Adrenal gland (tissue), 12 donors: Measurements from ENCODE around the gene PRDM16. TPM values are rescaled to one million over a fixed set of nuclear protein-coding genes. Genes with fewer than 3 reads are reported as not detected.

Experiments
- DNase-seq, 7 donors: peaks; one replicate each; pipeline ENCODE4 v3.0.0-alpha.2; 2019 to 2020
- H3K27ac ChIP-seq, 5 donors: fragments of 200-600 bp; sonication (generic) in 4 of 5; 1 replicate in 3 of 5; 2 replicates in 2 of 5; pipeline versions ENCODE4 v1.5.1 to v1.8.0; 2016 to 2020; ENCODE audit warnings: mild to moderate bottlenecking in 1 of 5
- H3K27me3 ChIP-seq: fragments of 200-600 bp; 2 replicates; pipeline ENCODE4 v1.8.0; 2021
- H3K36me3 ChIP-seq, 2 donors: fragments of 200-600 bp; replicated peaks in 1 of 2; 1 replicate in 1 of 2; 2 replicates in 1 of 2; pipeline versions ENCODE4 v1.5.1 to v1.8.0; 2018 to 2022
- H3K4me1 ChIP-seq, 2 donors: fragments of 200-600 bp; replicated peaks in 1 of 2; 1 replicate in 1 of 2; 2 replicates in 1 of 2; pipeline versions ENCODE4 v1.5.1 to v1.8.0; 2018 to 2021
- H3K4me3 ChIP-seq, 4 donors: fragments of 200-600 bp; sonication (generic) in 3 of 4; one replicate each; pipeline ENCODE4 v1.5.1; 2016 to 2018
- H3K9me3 ChIP-seq, 3 donors: fragments of 200-600 bp; sonication (generic) in 1 of 3; replicated peaks in 1 of 3; 1 replicate in 2 of 3; 2 replicates in 1 of 3; pipeline versions ENCODE4 v1.5.1 to v1.8.0; 2016 to 2021
- CTCF ChIP-seq, 6 experiments: fragments of 450-650 bp in 4 of 6; fragments of 200-600 bp in 2 of 6; sonication (generic) in 1 of 6; IDR thresholded peaks; 1 replicate in 5 of 6; 2 replicates in 1 of 6; pipeline versions ENCODE4 v1.5.1 to v1.8.0; 2016 to 2021; ENCODE audit warnings: antibody characterized with exemption in 6 of 6, mild to moderate bottlenecking in 2 of 6, moderate library complexity in 1 of 6
- POLR2A ChIP-seq, 2 donors: fragments of 450-650 bp; IDR thresholded peaks; one replicate each; pipeline ENCODE4 v1.6.1; 2017; ENCODE audit warnings: antibody characterized with exemption in 2 of 2, mild to moderate bottlenecking in 2 of 2, moderate library complexity in 1 of 2
- WGBS, 4 donors: extraction: QIAGEN DNeasy Blood & Tissue Kit in 2 of 4; methylation state at CpG; one replicate each; pipeline versions ENCODE4 v1.1.5 to v1.1.7; 2013 to 2017; 5-methylcytosine and 5-hydroxymethylcytosine counted together
- intact Hi-C, 2 donors: fragments of 100-400 bp; cut with DNase I; formaldehyde crosslinking; loops; one replicate each; pipeline versions ENCODE4 v1.14.1 to v1.15.0; 2022 to 2023
- polyA plus RNA-seq, 3 donors: library from polyadenylated mRNA; stranded (reverse); fragments of 200-250 nt in 2 of 3; fragments of 350-450 nt in 1 of 3; fragmentation: Illumina TruSeq in 1 of 3; extraction: RNeasy Lipid Tissue Mini Kit (QIAGEN cat#74804) in 1 of 3; gene quantifications; one replicate each; pipeline ENCODE4 v1.2.3, GENCODE V29; 2013 to 2014
- total RNA-seq, 9 donors: library from RNA; depleted of rRNA in 4 of 9; stranded (reverse); fragments of >200 nt in 4 of 9; fragments of 120-200 nt in 1 of 9; fragmentation: NEBNext Ultra II Directional in 1 of 9; extraction: Animal tissue kit (Norgen Biotek cat#: 25700) in 1 of 9; gene quantifications; one replicate each; pipeline versions ENCODE4 v1.1.0 to v1.2.4, GENCODE V29; 2013 to 2023
- donor health status: healthy with polysubstance abuse.
- donor health status: Bipolar disorder and iron deficiency.
- donor health status: DM: yes; HTN: yes; CAD: no.
- donor health status: DM: no; HTN: no; CAD: no.
- donor health status: DM: no; HTN: no; CAD: no.
- donor health status: DM: yes; HTN: yes; CAD: no.

Gene PRDM16
- total and polyA plus RNA-seq, 12 donors: 0.04 to 2.8 (median 0.61) TPM; not detected in 1

DNA sequence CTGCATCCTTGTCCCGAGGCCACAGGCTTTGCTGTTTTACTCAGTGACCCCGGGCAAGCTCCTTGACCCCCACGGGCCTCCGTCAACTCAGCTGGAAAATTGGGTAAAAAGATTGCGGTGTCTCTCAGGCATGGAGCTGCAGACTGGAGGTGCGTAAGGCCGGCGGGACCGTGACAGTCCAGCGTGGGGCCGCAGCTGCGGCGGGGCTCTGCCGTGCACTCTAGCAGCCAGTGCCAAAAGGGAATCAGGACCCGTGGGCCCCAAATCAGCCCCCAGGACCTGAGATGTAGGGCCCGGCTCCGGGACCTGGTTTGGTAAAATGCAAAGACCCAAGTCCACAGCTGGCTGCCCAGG, 158.3 kb downstream of the PRDM16 start:
- DNase-seq: no peak
- 44 to 69% (median 61%) methylated on average over 9 to 17 of the region's 17 CpGs for WGBS, 4 donors
- Histone ChIP-seq H3K4me3 (no peak overlapping the region), H3K4me1 (no peaks in the 10 kb centered on the region), H3K27ac (no peak overlapping the region), H3K36me3 (no peaks in the 10 kb centered on the region), H3K27me3 (peaks cover 12% of the 10 kb centered on the region), H3K9me3 (no peaks in the 10 kb centered on the region)
- TF ChIP-seq POLR2A (IDR thresholded peaks at IDR 0.05) (no peak), CTCF (IDR thresholded peaks at IDR 0.05) (no peak)
- intact Hi-C loops: no loop called here

DNA sequence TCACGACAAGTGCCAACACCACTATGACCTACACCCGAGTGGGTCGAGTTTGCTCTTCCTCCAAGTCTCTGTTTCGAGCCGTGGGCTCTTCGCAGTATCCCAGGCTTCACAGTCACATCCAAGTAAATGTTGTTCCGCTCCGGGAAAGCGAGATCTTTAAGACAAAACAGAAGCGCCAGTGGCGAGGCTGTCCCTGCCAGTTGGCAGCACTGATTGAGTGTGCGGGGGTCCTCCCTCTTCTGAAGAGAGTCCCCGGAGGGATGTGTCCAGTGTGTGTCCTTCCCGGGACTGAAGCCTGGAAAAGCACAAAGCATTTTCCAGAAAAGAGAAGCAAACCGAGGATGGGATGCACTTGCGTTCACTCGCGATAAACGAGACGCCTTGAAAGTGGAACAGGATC, 158.9 kb downstream of the PRDM16 start:
- peaks cover 12% of the 10 kb centered on the region for H3K27me3 ChIP-seq
- intact Hi-C loops: no loop called here
- no peak for TF ChIP-seq POLR2A (IDR thresholded peaks at IDR 0.05)
- no peak for TF ChIP-seq CTCF (IDR thresholded peaks at IDR 0.05)

GRCh38 chr1:3229081-3229725, 160.2 kb downstream of the PRDM16 start:
- intact Hi-C loops: no loop called here

More for the DNA sequence above, 158.9 kb downstream of the PRDM16 start:
- H3K9me3 ChIP-seq: no peaks in the 10 kb centered on the region
- H3K4me3 ChIP-seq: no peak overlapping the region
- no peak overlapping the region for H3K27ac ChIP-seq
- H3K36me3 ChIP-seq: no peaks in the 10 kb centered on the region
- H3K4me1 ChIP-seq: no peaks in the 10 kb centered on the region
- WGBS, 4 donors: 84 to 89% (median 86%) methylated on average over 16 to 20 of the region's 20 CpGs
- DNase-seq: no peak

GRCh38 chr1:3230553-3230952, 161.6 kb downstream of the PRDM16 start:
- no peak for DNase-seq
- no peaks in the 10 kb centered on the region for H3K36me3 ChIP-seq
- intact Hi-C loops: no loop called here
- no peaks in the 10 kb centered on the region for H3K4me1 ChIP-seq
- TF ChIP-seq POLR2A (IDR thresholded peaks at IDR 0.05) (no peak), CTCF (IDR thresholded peaks at IDR 0.05) (no peak)
- 69 to 80% (median 72%) methylated on average over 14 to 15 of the region's 15 CpGs for WGBS, 4 donors
- H3K27me3 ChIP-seq: peaks cover 16% of the 10 kb centered on the region
- no peak overlapping the region for H3K4me3 ChIP-seq
- no peaks in the 10 kb centered on the region for H3K9me3 ChIP-seq
- no peak overlapping the region for H3K27ac ChIP-seq

More at GRCh38 chr1:3229081-3229725, 160.2 kb downstream of the PRDM16 start:
- Histone ChIP-seq H3K9me3 (no peaks in the 10 kb centered on the region), H3K27me3 (peaks cover 16% of the 10 kb centered on the region), H3K27ac (no peak overlapping the region), H3K36me3 (no peaks in the 10 kb centered on the region), H3K4me3 (no peak overlapping the region), H3K4me1 (no peaks in the 10 kb centered on the region)
- 68 to 83% (median 74%) methylated on average over 6 to 14 of the region's 14 CpGs for WGBS, 4 donors
- TF ChIP-seq POLR2A (IDR thresholded peaks at IDR 0.05) (no peak), CTCF (IDR thresholded peaks at IDR 0.05) (no peak)
- no peak for DNase-seq
